Stimulated activated CD4-positive, alpha-beta T cell treated with anti-CD3 and anti-CD28 coated beads, Interleukin-1b, Interleukin-23, amount 100 ng/mL, for 48 hours (primary cell): ENCODE measurements around the gene U2AF1L4.

ENCODE experiments used
- DNase-seq: peaks from one replicate; pipeline ENCODE4 v3.0.0-alpha.2; 2020

U2AF1L4 gene

DNA sequence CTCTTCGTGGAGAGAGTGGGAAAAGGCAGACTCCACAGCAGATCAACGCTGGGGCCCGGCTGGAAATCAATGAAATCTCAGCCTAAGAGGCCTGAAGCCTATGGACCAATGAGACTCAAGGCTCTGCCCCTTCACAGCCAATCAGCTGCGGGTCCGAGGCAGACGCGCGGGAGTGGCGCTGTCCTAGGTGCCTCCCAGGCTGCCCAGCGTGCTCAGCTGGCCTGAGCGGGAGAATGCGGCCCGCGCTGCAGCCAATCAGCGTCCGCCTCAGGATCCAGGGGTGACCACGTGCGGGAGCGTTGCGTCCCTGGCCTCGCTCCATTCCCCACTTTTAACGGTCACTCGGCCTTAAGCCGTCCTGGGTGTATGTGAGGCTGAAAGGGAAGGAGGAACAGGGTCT is 41.0 kb downstream of the U2AF1L4 start, which contains the start of gene ZBTB32:
TSS of gene ZBTB32 (plus strand) at position 341 of the 400 bp plus-strand sequence. CDS start 10,069 bp downstream, outside the sequence.
- no peak for DNase-seq

DNA sequence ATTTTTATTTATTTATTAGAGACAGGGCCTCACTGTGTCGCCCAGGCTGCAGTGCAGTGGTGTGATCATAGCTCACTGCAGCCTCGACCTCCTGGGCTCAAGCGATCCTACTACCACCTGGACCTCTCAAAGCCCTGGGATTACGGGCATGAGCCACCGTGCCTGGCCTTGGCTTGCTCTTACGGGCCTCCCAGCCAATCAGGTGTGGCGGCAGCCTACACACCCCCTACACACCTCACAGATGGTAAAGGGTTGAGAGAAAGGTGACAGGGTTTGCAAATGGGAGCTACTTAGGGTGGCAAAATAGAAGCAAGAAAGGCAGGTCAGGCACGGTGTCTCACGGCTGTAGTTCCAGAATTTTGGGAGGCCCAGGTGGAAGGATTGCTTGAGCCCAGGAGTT is 41.9 kb downstream of the U2AF1L4 start:
- DNase-seq: no peak

- peak; percentile 97 for DNase-seq
Measured at GRCh38 chr19:35702223-35703012, 42.8 kb downstream of the U2AF1L4 start.

- peak; percentile 55 for DNase-seq
Measured at GRCh38 chr19:35696835-35697234, 48.4 kb downstream of the U2AF1L4 start.

DNA sequence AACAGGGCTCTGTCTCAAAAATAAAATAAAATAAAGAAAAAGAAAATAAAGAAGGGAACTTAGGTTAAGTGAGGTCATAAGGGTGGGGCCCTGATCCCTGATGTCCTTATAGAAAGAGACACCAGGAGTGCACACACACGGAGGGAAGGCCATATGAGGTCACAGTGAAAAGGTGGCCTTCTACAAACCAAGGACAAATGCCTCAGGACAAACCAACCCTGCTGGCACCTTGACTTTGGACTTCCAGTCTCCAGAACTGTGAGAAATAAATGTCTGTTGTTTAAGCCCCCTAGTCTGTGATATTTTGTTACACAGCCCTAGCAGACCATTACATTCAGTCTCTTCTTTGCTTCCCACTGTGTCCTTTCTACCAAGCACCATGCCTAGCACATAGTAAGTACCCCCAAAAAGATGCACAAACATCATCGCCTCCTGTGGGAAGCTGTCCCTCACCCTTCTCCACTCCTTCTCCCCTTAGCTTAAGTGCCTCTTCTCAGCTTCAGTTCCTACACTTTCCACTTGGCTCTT is 49.3 kb downstream of the U2AF1L4 start:
- DNase-seq: no peak

DNA sequence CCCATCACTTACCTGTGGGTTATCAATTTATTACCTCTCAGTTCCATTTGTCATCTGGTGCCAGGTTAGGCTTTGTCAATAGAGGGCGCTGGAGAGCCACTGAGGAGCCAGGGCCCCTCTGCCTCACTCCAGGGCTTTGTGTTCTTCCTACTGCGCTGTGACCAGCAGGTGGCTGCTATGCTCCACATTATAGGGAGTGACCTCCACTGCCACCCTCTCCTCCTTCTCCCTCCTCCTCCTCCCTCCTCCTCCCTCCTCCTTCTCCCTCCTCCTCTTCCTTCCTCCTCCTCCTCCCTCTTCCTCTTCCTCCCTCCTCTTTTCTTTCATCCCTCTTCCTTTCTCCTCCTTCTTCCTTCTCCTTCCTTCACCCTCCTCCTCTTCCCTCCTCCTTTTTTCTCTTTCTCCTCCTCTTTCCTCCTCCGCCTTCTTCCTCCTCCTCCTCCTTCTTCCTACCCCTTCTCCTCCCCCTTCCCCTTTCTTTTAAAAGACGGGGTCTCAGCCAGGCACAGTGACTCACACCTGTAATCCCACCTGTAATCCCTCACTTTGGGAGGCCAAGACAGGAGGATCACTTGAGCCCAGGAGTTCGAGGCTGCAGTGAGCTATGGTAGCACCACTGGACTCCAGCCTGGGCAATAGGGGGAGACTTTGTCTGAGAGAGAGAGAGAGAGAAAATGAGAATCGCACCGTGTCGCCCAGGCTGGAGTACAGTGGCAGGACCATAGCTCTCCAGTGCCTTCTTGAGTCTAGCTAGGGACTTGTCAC is 51.2 kb downstream of the U2AF1L4 start:
- DNase-seq: peak; percentile 91

GRCh38 chr19:35693422-35693821 is 51.8 kb downstream of the U2AF1L4 start:
- no peak for DNase-seq
